ENCODE measurements around the gene HCN1.

DNA sequence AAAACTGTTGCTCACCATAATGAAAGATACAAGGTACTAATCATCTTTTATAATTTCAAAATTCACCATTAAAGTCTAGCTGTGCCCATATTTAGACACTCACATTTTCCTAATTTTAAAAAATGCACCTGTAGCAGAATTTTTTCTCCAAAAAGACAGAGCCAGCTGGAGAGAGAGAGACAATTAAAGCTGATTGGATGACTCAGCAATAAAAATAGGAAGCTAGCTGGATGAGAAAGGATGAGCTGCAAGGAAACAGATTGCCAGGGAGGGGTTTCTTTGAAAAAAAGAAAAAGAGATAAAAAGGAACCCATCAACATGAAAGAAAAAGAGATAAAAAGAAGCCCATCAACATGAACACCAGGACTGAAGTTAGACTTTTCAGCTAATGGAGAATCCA is 73.8 kb downstream of the HCN1 start:
- TF ChIP-seq POLR2A (IDR thresholded peaks at IDR 0.05; ENCODE audit: low read length) (no peak), TP53 (CRISPR knock-in tag; IDR thresholded peaks at IDR 0.05) (no peak)

All from A549 (cell line).